Lower leg skin (tissue), 3 donors: ENCODE data around the gene ARID3B.

Experiments used
- POLR2A ChIP-seq, 2 donors: fragments of 450-650 bp; IDR thresholded peaks; one replicate each; pipeline ENCODE4 v1.6.1; 2016 to 2017; ENCODE audit warnings: antibody characterized with exemption in 2 of 2, mild to moderate bottlenecking in 1 of 2, moderate library complexity in 1 of 2
- TF ChIP-seq, protein P1 (sequence below), 3 donors: fragments of 450-650 bp; IDR thresholded peaks; one replicate each; pipeline ENCODE4 v1.5.1; 2016; ENCODE audit warnings: antibody characterized with exemption in 3 of 3, mild to moderate bottlenecking in 3 of 3, moderate library complexity in 2 of 3

DNA sequence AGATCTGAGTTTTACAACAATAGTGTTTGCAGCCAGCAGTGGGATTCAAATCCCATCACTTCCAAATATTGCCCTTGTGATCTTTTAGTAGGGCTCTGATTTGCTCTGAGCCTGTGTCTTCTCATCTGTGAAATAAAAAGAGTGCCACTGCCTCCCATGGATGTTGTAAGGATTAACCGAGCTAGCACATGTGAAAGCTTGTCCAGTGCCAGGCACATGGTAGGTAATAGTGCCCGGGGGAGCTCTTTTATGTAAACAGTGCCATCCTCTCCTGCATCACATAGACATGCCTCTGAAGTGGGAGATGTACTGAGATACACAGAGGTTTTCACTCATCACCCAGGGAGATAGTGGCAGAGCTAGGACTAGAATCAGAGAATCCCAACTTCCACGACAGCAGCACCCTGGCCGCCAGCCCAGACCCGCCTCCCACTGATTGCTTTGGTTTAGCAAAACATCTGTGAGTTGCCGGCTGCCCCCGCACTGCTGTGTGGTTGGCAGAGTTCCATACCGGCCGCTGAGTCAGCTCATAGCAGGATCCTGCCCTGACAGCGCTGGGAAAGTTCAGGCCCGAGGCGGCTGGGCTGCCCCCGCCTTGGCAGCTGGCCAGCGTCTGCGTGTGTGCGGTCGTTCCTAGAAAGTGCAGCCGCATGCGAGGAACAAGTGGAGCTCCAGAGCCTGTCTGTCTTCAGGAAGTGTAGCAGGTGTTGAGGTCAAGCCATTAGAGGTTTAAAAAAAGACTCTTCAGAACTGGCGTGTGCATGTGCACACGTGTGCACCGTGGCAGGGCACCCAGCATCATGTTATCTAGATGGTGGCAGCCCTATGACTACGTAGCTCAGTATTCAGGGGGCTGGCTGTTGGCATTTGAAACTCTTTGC is 5.0 kb downstream of the ARID3B start:
- no peak for TF ChIP-seq POLR2A (IDR thresholded peaks at IDR 0.05)
- TF ChIP-seq, protein P1, sequence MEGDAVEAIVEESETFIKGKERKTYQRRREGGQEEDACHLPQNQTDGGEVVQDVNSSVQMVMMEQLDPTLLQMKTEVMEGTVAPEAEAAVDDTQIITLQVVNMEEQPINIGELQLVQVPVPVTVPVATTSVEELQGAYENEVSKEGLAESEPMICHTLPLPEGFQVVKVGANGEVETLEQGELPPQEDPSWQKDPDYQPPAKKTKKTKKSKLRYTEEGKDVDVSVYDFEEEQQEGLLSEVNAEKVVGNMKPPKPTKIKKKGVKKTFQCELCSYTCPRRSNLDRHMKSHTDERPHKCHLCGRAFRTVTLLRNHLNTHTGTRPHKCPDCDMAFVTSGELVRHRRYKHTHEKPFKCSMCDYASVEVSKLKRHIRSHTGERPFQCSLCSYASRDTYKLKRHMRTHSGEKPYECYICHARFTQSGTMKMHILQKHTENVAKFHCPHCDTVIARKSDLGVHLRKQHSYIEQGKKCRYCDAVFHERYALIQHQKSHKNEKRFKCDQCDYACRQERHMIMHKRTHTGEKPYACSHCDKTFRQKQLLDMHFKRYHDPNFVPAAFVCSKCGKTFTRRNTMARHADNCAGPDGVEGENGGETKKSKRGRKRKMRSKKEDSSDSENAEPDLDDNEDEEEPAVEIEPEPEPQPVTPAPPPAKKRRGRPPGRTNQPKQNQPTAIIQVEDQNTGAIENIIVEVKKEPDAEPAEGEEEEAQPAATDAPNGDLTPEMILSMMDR (IDR thresholded peaks at IDR 0.05) = peak in 1 of 3 donors; percentile 98
